K562 (cell line): Measurements from ENCODE around the gene NEURL4. TPM values are rescaled to one million over a fixed set of nuclear protein-coding genes. Genes with fewer than 3 reads are reported as not detected.

Source experiments
- ATAC-seq: fragments of 200-7000 bp; cut with Tn5 transposase; 3 replicates; pipeline ENCODE4 v1.9.1; 2020; ENCODE audit warnings: moderate library complexity
- BruUV-seq: library from RNA; stranded (reverse); fragments of 400-500 nt; replicated peaks from 2 replicates; lab custom pipeline; 2021; lab: Mats Ljungman, UMichigan
- CTCF ChIA-PET: fragments of 300-600 bp; formaldehyde crosslinking; extraction: SDS; loops from one replicate; lab custom pipeline; 2021; ENCODE audit warnings: low intra/inter-chr PET ratio; lab: Yijun Ruan, JAX
- POLR2A ChIA-PET: fragments of 300-600, 350-650 bp; sonication (Branson Sonifier 250); formaldehyde crosslinking; extraction: SDS; loops from one replicate; lab custom pipeline; 2021; ENCODE audit warnings: antibody characterized with exemption, inconsistent platforms; lab: Yijun Ruan, JAX
- DNase-seq, 4 experiments: peaks; one replicate each; pipeline versions ENCODE4 v3.0.0 to v3.0.0-alpha.2; 2011 to 2018; ENCODE audit warnings: low spot score in 3 of 4, mixed read lengths in 3 of 4; ENCODE audit errors: extremely low read depth in 1 of 4
- FAIRE-seq: peaks from 2 replicates; lab custom pipeline; 2011; peaks lifted over from hg19 to GRCh38; lab: Jason Lieb, UNC
- H2AFZ ChIP-seq: 2 replicates; pipeline ENCODE4 v1.6.0; 2011; ENCODE audit warnings: low read depth, low read length, control low read depth, inconsistent platforms
- H3K27ac ChIP-seq: fragments of 200-600 bp; 3 replicates; pipeline ENCODE4 v1.8.0; 2011; ENCODE audit warnings: low read depth, mild to moderate bottlenecking, control low read depth, inconsistent platforms, low read length, moderate library complexity, mixed read lengths; ENCODE audit errors: extremely low read depth
- H3K27me3 ChIP-seq, 2 experiments: fragments of 300-600 bp in 1 of 2; 2 replicates in 1 of 2; 3 replicates in 1 of 2; pipeline versions ENCODE4 v1.6.0 to v1.8.0; 2011; ENCODE audit warnings: inconsistent platforms in 2 of 2, low read length in 2 of 2, mild to moderate bottlenecking in 1 of 2, mixed read lengths in 1 of 2, moderate library complexity in 1 of 2; ENCODE audit not compliant: control insufficient read depth in 2 of 2, insufficient read depth in 2 of 2
- H3K36me3 ChIP-seq: fragments of 300-600 bp; 3 replicates; pipeline ENCODE4 v1.8.0; 2011; ENCODE audit warnings: mild to moderate bottlenecking, low read length, inconsistent platforms; ENCODE audit not compliant: control insufficient read depth, insufficient read depth
- H3K4me1 ChIP-seq, 2 experiments: fragments of 200-600 bp in 1 of 2; replicated peaks in 1 of 2; 2 replicates in 1 of 2; 3 replicates in 1 of 2; pipeline versions ENCODE4 v1.5.1 to v1.8.0; 2011; ENCODE audit warnings: inconsistent platforms in 2 of 2, low read length in 2 of 2, mild to moderate bottlenecking in 1 of 2, mixed read lengths in 1 of 2, moderate library complexity in 1 of 2; ENCODE audit not compliant: control insufficient read depth in 2 of 2, insufficient read depth in 2 of 2
- H3K4me2 ChIP-seq: 2 replicates; pipeline ENCODE4 v1.6.1; 2011; ENCODE audit warnings: low read length, control low read depth, inconsistent platforms, mixed read lengths; ENCODE audit not compliant: insufficient read depth
- H3K4me3 ChIP-seq: fragments of 200-600 bp; sonication (generic), shearing (Covaris generic); 2 replicates; pipeline ENCODE4 v1.5.1; 2016; ENCODE audit warnings: control low read depth, inconsistent platforms
- H3K79me2 ChIP-seq: fragments of 200-600 bp; 3 replicates; pipeline ENCODE4 v1.8.0; 2011; ENCODE audit warnings: low read length, inconsistent platforms; ENCODE audit not compliant: control insufficient read depth, insufficient read depth
- H3K9ac ChIP-seq, 2 experiments: 2 replicates each; pipeline versions ENCODE4 v1.6.0 to v1.6.1; 2011; ENCODE audit warnings: low read depth in 2 of 2, low read length in 2 of 2, control low read depth in 1 of 2, inconsistent platforms in 1 of 2, mild to moderate bottlenecking in 1 of 2, mixed read lengths in 1 of 2; ENCODE audit not compliant: insufficient read depth in 1 of 2
- H3K9me1 ChIP-seq: one replicate; pipeline ENCODE4 v1.6.0; 2011; ENCODE audit warnings: inconsistent platforms, mild to moderate bottlenecking, low read length, moderate library complexity; ENCODE audit not compliant: control insufficient read depth, insufficient read depth
- H3K9me3 ChIP-seq: replicated peaks from 2 replicates; pipeline ENCODE4 v1.5.1; 2011; ENCODE audit warnings: low read depth, low read length, inconsistent platforms; ENCODE audit not compliant: control insufficient read depth, insufficient read depth
- H4K20me1 ChIP-seq: replicated peaks from 2 replicates; pipeline ENCODE4 v1.6.1; 2011; ENCODE audit warnings: low read length, inconsistent platforms, mixed read lengths; ENCODE audit not compliant: control insufficient read depth, insufficient read depth
- CC2D1A ChIP-seq: fragments of 450-650 bp; IDR thresholded peaks from 2 replicates; pipeline ENCODE4 v1.6.1; 2017; ENCODE audit warnings: mild to moderate bottlenecking
- EGR1 ChIP-seq: fragments of 450-650 bp; conservative IDR thresholded peaks from 2 replicates; pipeline ENCODE4 v1.6.1; 2017; ENCODE audit warnings: mild to moderate bottlenecking
- NFIX ChIP-seq: fragments of 250-450 bp; sonication (Bioruptor Pico); IDR thresholded peaks from 2 replicates; pipeline ENCODE4 v1.4.0; 2020; ENCODE audit warnings: low read depth, mild to moderate bottlenecking, moderate library complexity
- NONO ChIP-seq, 2 experiments: fragments of 200-400 bp in 1 of 2; fragments of 450-650 bp in 1 of 2; formaldehyde crosslinking in 1 of 2; IDR thresholded peaks; 2 replicates each; pipeline ENCODE4 v1.6.1; 2017; ENCODE audit warnings: low read depth in 2 of 2, mild to moderate bottlenecking in 2 of 2, moderate library complexity in 2 of 2, low read length in 1 of 2
- NUFIP1 ChIP-seq: fragments of 450-650 bp; IDR thresholded peaks from 2 replicates; pipeline ENCODE4 v1.6.1; 2018; ENCODE audit not compliant: partially characterized antibody
- POLR2G ChIP-seq: fragments of 200-400 bp; formaldehyde crosslinking; IDR thresholded peaks from 2 replicates; pipeline ENCODE4 v1.6.1; 2017; ENCODE audit warnings: low read depth, mild to moderate bottlenecking, antibody characterized with exemption, low read length, moderate library complexity
- TCF7L2 ChIP-seq: fragments of 150-350 bp; IDR thresholded peaks from 2 replicates; pipeline ENCODE4 v1.6.1; 2016; ENCODE audit warnings: low read depth, mild to moderate bottlenecking, low read length, moderate library complexity
- ZBTB9 ChIP-seq: fragments of 450-650 bp; formaldehyde crosslinking; IDR thresholded peaks from 2 replicates; pipeline ENCODE4 v1.4.0; 2020; ENCODE audit warnings: mild to moderate bottlenecking, moderate library complexity
- ZNF12 ChIP-seq: sonication (generic); formaldehyde crosslinking; IDR thresholded peaks from 2 replicates; pipeline ENCODE4 v1.4.0; 2020; ENCODE audit warnings: mild to moderate bottlenecking, missing genetic modification reagents
- ZNF165 ChIP-seq: fragments of 250-450 bp; sonication (Bioruptor Pico); IDR thresholded peaks from 2 replicates; pipeline ENCODE4 v1.4.0; 2020; ENCODE audit warnings: borderline replicate concordance
- ZNF217 ChIP-seq: sonication (generic); formaldehyde crosslinking; IDR thresholded peaks from 2 replicates; pipeline ENCODE4 v1.8.0; 2022; ENCODE audit warnings: mild to moderate bottlenecking, missing genetic modification reagents
- ZNF224 ChIP-seq: sonication (generic); formaldehyde crosslinking; IDR thresholded peaks from 2 replicates; pipeline ENCODE4 v1.8.0; 2022; ENCODE audit warnings: mild to moderate bottlenecking, missing genetic modification reagents
- WGBS: fragments of 100-300 bp; shearing (Covaris generic); methylation state at CpG from one replicate; pipeline ENCODE4 v1.1.6; 2016; ENCODE audit warnings: low coverage, mixed read lengths; ENCODE audit not compliant: insufficient coverage; ENCODE audit errors: missing lambda C conversion rate; 5-methylcytosine and 5-hydroxymethylcytosine counted together
- in situ Hi-C: fragments of 300-500 bp; cut with MboI; formaldehyde crosslinking; loops from 4 replicates; pipeline ENCODE4 v1.15.0; 2018; ENCODE audit warnings: inconsistent platforms, mixed read lengths
- intact Hi-C: fragments of 100-400 bp; cut with micrococcal nuclease; formaldehyde crosslinking; loops from 2 replicates; pipeline ENCODE4 v1.14.2; 2022
- polyA plus RNA-seq, 8 experiments: library from polyadenylated mRNA; depleted of rRNA in 4 of 8; stranded (reverse) in 5 of 8; unstranded in 3 of 8; fragments of >200 nt; fragmentation: Nextera tagmentation in 2 of 8; fragmentation: Illumina TruSeq in 1 of 8; extraction: Ambion mirVana in 2 of 8; extraction: Trizol in 1 of 8; gene quantifications; 2 replicates each; pipeline versions ENCODE4 v1.2.1 to v1.2.3, GENCODE V29; 2011 to 2014; ENCODE audit warnings: inconsistent platforms in 1 of 8, missing spikeins in 1 of 8
- total RNA-seq, 7 experiments: library from RNA; depleted of rRNA in 6 of 7; stranded (reverse); fragments of >200 nt in 6 of 7; fragmentation: Illumina TruSeq in 2 of 7; extraction: Trizol in 2 of 7; gene quantifications; 2 replicates each; pipeline versions ENCODE4 v1.2.1 to v1.2.3, GENCODE V29; 2011 to 2021; ENCODE audit warnings: low replicate concordance in 1 of 7
- TF ChIP-seq, protein P1 (sequence below): fragments of 450-650 bp; IDR thresholded peaks from 2 replicates; pipeline ENCODE4 v1.6.1; 2014; ENCODE audit warnings: low read depth, mild to moderate bottlenecking, moderate library complexity, borderline replicate concordance

Gene NEURL4
- total and polyA plus RNA-seq, 9 of the 15 experiments (the other 6 are each of a cell fraction or from before 2014, with no cell fraction given), result 0.08 to 37.4 (median 11.5) TPM

DNA sequence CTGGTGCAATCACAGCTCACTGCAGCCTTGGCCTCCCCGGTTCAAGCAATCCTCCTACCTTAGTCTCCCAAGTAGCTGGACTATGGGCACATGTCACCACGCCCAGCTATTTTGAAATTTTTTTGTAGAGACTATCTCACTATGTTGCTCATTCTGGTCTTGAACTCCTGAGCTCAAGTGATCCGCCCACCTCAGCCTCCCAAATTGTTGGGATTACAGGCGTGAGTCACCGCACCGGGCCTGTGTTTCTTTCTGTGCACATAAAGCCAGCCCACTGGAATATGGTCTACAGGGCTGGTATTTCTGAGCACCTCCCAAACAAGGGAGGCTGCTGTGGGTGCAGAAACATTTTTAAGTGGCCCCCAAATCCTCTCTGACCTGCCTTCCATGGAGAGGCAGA, 34.2 kb upstream of the NEURL4 start:
- no peaks in the 10 kb centered on the region for H3K27me3 ChIP-seq
- in situ Hi-C loops, result no loop called here
- no peak for FAIRE-seq
- ATAC-seq, result no peak
- H3K9me1 ChIP-seq, result no peaks in the 10 kb centered on the region
- DNase-seq, result no peak
- ChIA-PET CTCF (no interaction called here), POLR2A (interaction anchor here (0.6 kb wide), 1 partner anchor 11 kb away, joined by 4 read pairs; no protein-coding TSS in a partner anchor)
- TF ChIP-seq, protein P1, sequence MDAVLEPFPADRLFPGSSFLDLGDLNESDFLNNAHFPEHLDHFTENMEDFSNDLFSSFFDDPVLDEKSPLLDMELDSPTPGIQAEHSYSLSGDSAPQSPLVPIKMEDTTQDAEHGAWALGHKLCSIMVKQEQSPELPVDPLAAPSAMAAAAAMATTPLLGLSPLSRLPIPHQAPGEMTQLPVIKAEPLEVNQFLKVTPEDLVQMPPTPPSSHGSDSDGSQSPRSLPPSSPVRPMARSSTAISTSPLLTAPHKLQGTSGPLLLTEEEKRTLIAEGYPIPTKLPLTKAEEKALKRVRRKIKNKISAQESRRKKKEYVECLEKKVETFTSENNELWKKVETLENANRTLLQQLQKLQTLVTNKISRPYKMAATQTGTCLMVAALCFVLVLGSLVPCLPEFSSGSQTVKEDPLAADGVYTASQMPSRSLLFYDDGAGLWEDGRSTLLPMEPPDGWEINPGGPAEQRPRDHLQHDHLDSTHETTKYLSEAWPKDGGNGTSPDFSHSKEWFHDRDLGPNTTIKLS, result no peak
- TF ChIP-seq EGR1, result peak; percentile 57
- WGBS, result 22% methylated on average over 6 of the region's 6 CpGs
- no peak overlapping the region for H3K4me3 ChIP-seq
- no peaks in the 10 kb centered on the region for H3K9me3 ChIP-seq
- H3K36me3 ChIP-seq, result no peaks in the 10 kb centered on the region
- H3K27ac ChIP-seq, result no peak overlapping the region
- no TSS peak for BruUV-seq
- H3K9ac ChIP-seq, result no peak overlapping the region
- H4K20me1 ChIP-seq, result no peaks in the 10 kb centered on the region
- intact Hi-C loops, result no loop called here
- H2AFZ ChIP-seq, result no peak overlapping the region
- no peaks in the 10 kb centered on the region; a peak in 1 of 5 replicates for H3K4me1 ChIP-seq
- no peaks in the 10 kb centered on the region for H3K79me2 ChIP-seq
- H3K4me2 ChIP-seq, result no peak overlapping the region

DNA sequence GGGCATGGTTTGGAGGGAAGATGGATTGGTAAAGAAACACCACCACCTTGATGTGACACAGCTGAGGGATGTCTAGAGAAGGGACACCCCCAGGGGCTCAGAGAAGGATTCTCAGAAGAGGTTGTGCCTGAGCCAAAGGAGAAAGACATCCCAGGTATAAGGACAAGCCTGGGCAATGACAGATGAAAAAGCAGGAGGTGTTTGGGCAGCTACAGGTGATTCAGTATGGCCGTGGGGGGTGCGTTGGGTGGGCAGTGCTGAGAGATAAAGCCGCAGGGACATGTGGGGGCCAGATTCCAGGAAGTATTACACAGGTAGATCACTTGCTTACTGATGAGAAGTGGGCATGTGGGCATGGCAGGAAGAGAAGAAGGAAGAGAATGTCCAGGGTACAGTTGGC, 32.8 kb upstream of the NEURL4 start:
- Histone ChIP-seq H3K4me2 (no peak overlapping the region), H3K4me1 (no peaks in the 10 kb centered on the region; a peak in 1 of 5 replicates), H2AFZ (no peak overlapping the region), H3K9me3 (no peaks in the 10 kb centered on the region), H3K9ac (no peak overlapping the region), H3K36me3 (no peaks in the 10 kb centered on the region), H3K27ac (no peak overlapping the region), H3K9me1 (no peaks in the 10 kb centered on the region), H3K4me3 (no peak overlapping the region), H3K27me3 (no peaks in the 10 kb centered on the region), H3K79me2 (no peaks in the 10 kb centered on the region), H4K20me1 (no peaks in the 10 kb centered on the region)
- in situ Hi-C loops (no loop called here), intact Hi-C loops (no loop called here)
- 0% methylated on average over 3 of the region's 3 CpGs for WGBS
- no TSS peak for BruUV-seq
- FAIRE-seq (no peak), DNase-seq (no peak), ATAC-seq (no peak)
- ChIA-PET POLR2A (interaction anchor here (0.7 to 1.2 kb wide), 2 partner anchors 18 to 90 kb away, joined by 4 read pairs; no protein-coding TSS in a partner anchor), CTCF (no interaction called here)
- TF ChIP-seq POLR2G, result no peak
- no peak for TF ChIP-seq CC2D1A
- TF ChIP-seq NFIX, result no peak
- no peak for TF ChIP-seq NONO (IDR thresholded peaks at IDR 0.05; ENCODE audit: low read depth in 2 of 2, low read length in 1 of 2)
- no peak for TF ChIP-seq ZNF165
- no peak for TF ChIP-seq NUFIP1
- no peak for TF ChIP-seq ZNF224
- no peak for TF ChIP-seq ZNF12
- no peak for TF ChIP-seq ZNF217 (CRISPR knock-in tag)
- no peak for TF ChIP-seq TCF7L2
- no peak for TF ChIP-seq ZBTB9 (CRISPR knock-in tag)
